HCT116 (cell line): ENCODE data around the gene ZNF470.

ENCODE experiments used
- EZH2phosphoT487 ChIP-seq: fragments of 200-600 bp; IDR thresholded peaks from 2 replicates; pipeline ENCODE4 v1.6.1; 2018; ENCODE audit warnings: antibody characterized with exemption, borderline replicate concordance
- POLR2A ChIP-seq: IDR thresholded peaks from 2 replicates; pipeline ENCODE4 v1.7.0; 2011; ENCODE audit warnings: borderline replicate concordance; ENCODE audit not compliant: insufficient read depth, insufficient read length; ENCODE audit errors: extremely low read depth
- RAD21 ChIP-seq: IDR thresholded peaks from 2 replicates; pipeline ENCODE4 v1.6.1; 2012; ENCODE audit warnings: low read depth, mild to moderate bottlenecking
- SIN3A ChIP-seq: IDR thresholded peaks from 2 replicates; pipeline ENCODE4 v1.6.1; 2012; ENCODE audit warnings: low read depth
- TF ChIP-seq, protein P1 (sequence below): IDR thresholded peaks from 2 replicates; pipeline ENCODE4 v1.6.1; 2012
- TF ChIP-seq, protein P2 (sequence below), 3 experiments: fragments of 200-600 bp in 1 of 3; sonication (generic) in 1 of 3; IDR thresholded peaks in 2 of 3; conservative IDR thresholded peaks in 1 of 3; 2 replicates each; pipeline ENCODE4 v1.5.1; 2012 to 2017; ENCODE audit warnings: low read depth in 2 of 3, low read length in 2 of 3, antibody characterized with exemption in 1 of 3, borderline replicate concordance in 1 of 3, control low read depth in 1 of 3, mild to moderate bottlenecking in 1 of 3, mixed read lengths in 1 of 3, mixed run types in 1 of 3, moderate library complexity in 1 of 3; ENCODE audit not compliant: insufficient read depth in 1 of 3

DNA sequence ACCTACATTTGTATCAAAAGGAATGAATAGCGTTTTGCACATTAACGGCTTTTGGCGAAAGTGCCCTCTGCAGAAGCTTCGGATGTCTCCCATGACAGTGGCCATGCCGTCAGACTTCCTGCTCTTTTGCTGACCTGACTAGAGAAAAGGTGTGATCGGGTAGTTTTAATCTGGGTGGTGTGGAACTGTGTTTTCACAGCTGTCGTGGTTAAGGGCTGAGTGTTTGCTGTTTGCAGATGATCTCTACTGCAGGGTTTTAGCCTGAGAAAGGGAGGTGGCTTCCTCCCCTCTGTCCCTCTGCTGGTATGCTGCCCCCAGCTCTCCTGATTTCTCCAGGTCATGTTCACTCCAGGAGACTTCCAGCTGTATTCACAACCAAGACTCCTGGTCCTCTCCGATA, 50.3 kb downstream of the ZNF470 start:
- no peak for TF ChIP-seq POLR2A
- TF ChIP-seq, protein P1, sequence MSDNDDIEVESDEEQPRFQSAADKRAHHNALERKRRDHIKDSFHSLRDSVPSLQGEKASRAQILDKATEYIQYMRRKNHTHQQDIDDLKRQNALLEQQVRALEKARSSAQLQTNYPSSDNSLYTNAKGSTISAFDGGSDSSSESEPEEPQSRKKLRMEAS: no peak
- TF ChIP-seq, protein P2, sequence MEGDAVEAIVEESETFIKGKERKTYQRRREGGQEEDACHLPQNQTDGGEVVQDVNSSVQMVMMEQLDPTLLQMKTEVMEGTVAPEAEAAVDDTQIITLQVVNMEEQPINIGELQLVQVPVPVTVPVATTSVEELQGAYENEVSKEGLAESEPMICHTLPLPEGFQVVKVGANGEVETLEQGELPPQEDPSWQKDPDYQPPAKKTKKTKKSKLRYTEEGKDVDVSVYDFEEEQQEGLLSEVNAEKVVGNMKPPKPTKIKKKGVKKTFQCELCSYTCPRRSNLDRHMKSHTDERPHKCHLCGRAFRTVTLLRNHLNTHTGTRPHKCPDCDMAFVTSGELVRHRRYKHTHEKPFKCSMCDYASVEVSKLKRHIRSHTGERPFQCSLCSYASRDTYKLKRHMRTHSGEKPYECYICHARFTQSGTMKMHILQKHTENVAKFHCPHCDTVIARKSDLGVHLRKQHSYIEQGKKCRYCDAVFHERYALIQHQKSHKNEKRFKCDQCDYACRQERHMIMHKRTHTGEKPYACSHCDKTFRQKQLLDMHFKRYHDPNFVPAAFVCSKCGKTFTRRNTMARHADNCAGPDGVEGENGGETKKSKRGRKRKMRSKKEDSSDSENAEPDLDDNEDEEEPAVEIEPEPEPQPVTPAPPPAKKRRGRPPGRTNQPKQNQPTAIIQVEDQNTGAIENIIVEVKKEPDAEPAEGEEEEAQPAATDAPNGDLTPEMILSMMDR (IDR thresholded peaks at IDR 0.05 in 2 of 3, conservative IDR thresholded peaks at IDR 0.05 in 1 of 3; ENCODE audit: borderline replicate concordance in 1 of 3, insufficient read depth in 1 of 3, low read depth in 2 of 3, low read length in 2 of 3): no peak
- no peak for TF ChIP-seq EZH2phosphoT487
- no peak for TF ChIP-seq RAD21
- no peak for TF ChIP-seq SIN3A
